Stomach (tissue), 4 donors: ENCODE data around the gene SESN2.

Source experiments
- POLR2A ChIP-seq, 4 donors: fragments of 450-650 bp; IDR thresholded peaks; one replicate each; pipeline ENCODE4 v1.6.1; 2016; ENCODE audit warnings: antibody characterized with exemption in 4 of 4, control low read depth in 2 of 4, mild to moderate bottlenecking in 1 of 4, moderate library complexity in 1 of 4
- POLR2AphosphoS5 ChIP-seq, 3 donors: sonication (generic); formaldehyde crosslinking; IDR thresholded peaks; one replicate each; pipeline ENCODE4 v1.6.1; 2016; ENCODE audit warnings: antibody characterized with exemption in 3 of 3
- TF ChIP-seq, protein P1 (sequence below), 7 experiments: fragments of 450-650 bp in 4 of 7; fragments of 200-600 bp in 3 of 7; sonication (generic) in 3 of 7; IDR thresholded peaks; one replicate each; pipeline ENCODE4 v1.5.1; 2016 to 2019; ENCODE audit warnings: antibody characterized with exemption in 7 of 7, control low read depth in 2 of 7, mild to moderate bottlenecking in 1 of 7

GRCh38 chr1:28279721-28280120, 20.4 kb downstream of the SESN2 start:
- TF ChIP-seq, protein P1, sequence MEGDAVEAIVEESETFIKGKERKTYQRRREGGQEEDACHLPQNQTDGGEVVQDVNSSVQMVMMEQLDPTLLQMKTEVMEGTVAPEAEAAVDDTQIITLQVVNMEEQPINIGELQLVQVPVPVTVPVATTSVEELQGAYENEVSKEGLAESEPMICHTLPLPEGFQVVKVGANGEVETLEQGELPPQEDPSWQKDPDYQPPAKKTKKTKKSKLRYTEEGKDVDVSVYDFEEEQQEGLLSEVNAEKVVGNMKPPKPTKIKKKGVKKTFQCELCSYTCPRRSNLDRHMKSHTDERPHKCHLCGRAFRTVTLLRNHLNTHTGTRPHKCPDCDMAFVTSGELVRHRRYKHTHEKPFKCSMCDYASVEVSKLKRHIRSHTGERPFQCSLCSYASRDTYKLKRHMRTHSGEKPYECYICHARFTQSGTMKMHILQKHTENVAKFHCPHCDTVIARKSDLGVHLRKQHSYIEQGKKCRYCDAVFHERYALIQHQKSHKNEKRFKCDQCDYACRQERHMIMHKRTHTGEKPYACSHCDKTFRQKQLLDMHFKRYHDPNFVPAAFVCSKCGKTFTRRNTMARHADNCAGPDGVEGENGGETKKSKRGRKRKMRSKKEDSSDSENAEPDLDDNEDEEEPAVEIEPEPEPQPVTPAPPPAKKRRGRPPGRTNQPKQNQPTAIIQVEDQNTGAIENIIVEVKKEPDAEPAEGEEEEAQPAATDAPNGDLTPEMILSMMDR (IDR thresholded peaks at IDR 0.05): no peak
- TF ChIP-seq POLR2A (IDR thresholded peaks at IDR 0.05) (no peak), POLR2AphosphoS5 (IDR thresholded peaks at IDR 0.05) (no peak)
